Tibial nerve (tissue), 4 donors: ENCODE data around the gene TYRO3. TPM values are rescaled to one million over a fixed set of nuclear protein-coding genes. Genes with fewer than 3 reads are reported as not detected.

ENCODE experiments used
- DNase-seq, 2 donors: peaks; one replicate each; pipeline ENCODE4 v3.0.0-alpha.2; 2019; ENCODE audit warnings: low spot score in 2 of 2
- H3K27ac ChIP-seq, 4 donors: fragments of 200-600 bp; sonication (generic) in 3 of 4; one replicate each; pipeline ENCODE4 v1.5.1; 2017 to 2019; ENCODE audit warnings: mild to moderate bottlenecking in 1 of 4
- H3K27me3 ChIP-seq, 2 donors: fragments of 200-600 bp; sonication (generic) in 1 of 2; one replicate each; pipeline versions ENCODE4 v1.5.1 to v1.6.0; 2017 to 2019
- H3K36me3 ChIP-seq, 3 donors: fragments of 200-600 bp; sonication (generic); one replicate each; pipeline ENCODE4 v1.5.1; 2018 to 2019
- H3K4me1 ChIP-seq, 4 donors: fragments of 200-600 bp; sonication (generic) in 3 of 4; one replicate each; pipeline ENCODE4 v1.5.1; 2017 to 2019
- H3K4me3 ChIP-seq, 4 donors: fragments of 200-600 bp; sonication (generic) in 3 of 4; one replicate each; pipeline ENCODE4 v1.5.1; 2017 to 2019; ENCODE audit warnings: mild to moderate bottlenecking in 1 of 4, moderate library complexity in 1 of 4
- H3K9me3 ChIP-seq, 4 donors: fragments of 200-600 bp; sonication (generic) in 3 of 4; one replicate each; pipeline ENCODE4 v1.5.1; 2017 to 2019
- CTCF ChIP-seq, 5 experiments: fragments of 200-600 bp in 3 of 5; fragments of 450-650 bp in 2 of 5; sonication (generic) in 3 of 5; IDR thresholded peaks; one replicate each; pipeline ENCODE4 v1.5.1; 2016 to 2019; ENCODE audit warnings: antibody characterized with exemption in 5 of 5, mild to moderate bottlenecking in 3 of 5, moderate library complexity in 2 of 5
- EP300 ChIP-seq, 2 donors: sonication (generic); formaldehyde crosslinking; IDR thresholded peaks; one replicate each; pipeline ENCODE4 v1.6.1; 2017; ENCODE audit warnings: antibody characterized with exemption in 2 of 2, mild to moderate bottlenecking in 1 of 2
- POLR2A ChIP-seq, 2 donors: fragments of 450-650 bp; IDR thresholded peaks; one replicate each; pipeline ENCODE4 v1.6.1; 2017; ENCODE audit warnings: antibody characterized with exemption in 2 of 2, mild to moderate bottlenecking in 2 of 2, moderate library complexity in 2 of 2
- WGBS, 2 donors: methylation state at CpG; one replicate each; pipeline ENCODE4 v1.1.5; 2018; 5-methylcytosine and 5-hydroxymethylcytosine counted together
- total RNA-seq, 4 donors: library from RNA; depleted of rRNA; stranded (reverse); fragments of >200 nt; gene quantifications; one replicate each; pipeline ENCODE4 v1.1.0, GENCODE V29; 2016

TYRO3 gene
- total RNA-seq, 4 donors from 2014 or later, result 21.0 to 28.5 (median 23.9) TPM

GRCh38 chr15:41520636-41521035, 38.4 kb upstream of the TYRO3 start:
- WGBS, 2 donors, result 91 to 92% methylated on average over 15 to 17 of the region's 17 CpGs
- H3K27me3 ChIP-seq, result no peaks in the 10 kb centered on the region
- TF ChIP-seq EP300 (IDR thresholded peaks at IDR 0.05) (no peak), CTCF (IDR thresholded peaks at IDR 0.05) (no peak), POLR2A (IDR thresholded peaks at IDR 0.05) (no peak)
- no peak overlapping the region for H3K27ac ChIP-seq
- no peaks in the 10 kb centered on the region for H3K9me3 ChIP-seq
- H3K4me3 ChIP-seq, result no peak overlapping the region
- no peak for DNase-seq
- H3K4me1 ChIP-seq, result no peaks in the 10 kb centered on the region
- H3K36me3 ChIP-seq, result peaks cover 0 to 94% (median 0%) of the 10 kb centered on the region in 3 donors

- TF ChIP-seq CTCF (IDR thresholded peaks at IDR 0.05), result no peak
- TF ChIP-seq POLR2A (IDR thresholded peaks at IDR 0.05), result no peak
- no peak for TF ChIP-seq EP300 (IDR thresholded peaks at IDR 0.05)
- H3K4me1 ChIP-seq, result no peaks in the 10 kb centered on the region
- peaks cover 0 to 94% (median 0%) of the 10 kb centered on the region in 3 donors for H3K36me3 ChIP-seq
- no peak overlapping the region for H3K4me3 ChIP-seq
- WGBS, 2 donors, result 84 to 85% methylated on average over 9 of the region's 9 CpGs
- DNase-seq, result no peak
- H3K27me3 ChIP-seq, result no peaks in the 10 kb centered on the region
- no peak overlapping the region for H3K27ac ChIP-seq
- H3K9me3 ChIP-seq, result no peaks in the 10 kb centered on the region
Observed at GRCh38 chr15:41521614-41522013, 37.4 kb upstream of the TYRO3 start.

- H3K9me3 ChIP-seq, result no peaks in the 10 kb centered on the region
- no peaks in the 10 kb centered on the region for H3K27me3 ChIP-seq
- DNase-seq, result no peak
- H3K4me3 ChIP-seq, result no peak overlapping the region
- H3K4me1 ChIP-seq, result no peaks in the 10 kb centered on the region
- peaks cover 5 to 94% (median 10%) of the 10 kb centered on the region in 3 donors for H3K36me3 ChIP-seq
- H3K27ac ChIP-seq, result no peak overlapping the region
- WGBS, 2 donors, result 72 to 96% methylated on average over 2 to 4 of the region's 5 CpGs
- no peak for TF ChIP-seq EP300 (IDR thresholded peaks at IDR 0.05)
- TF ChIP-seq POLR2A (IDR thresholded peaks at IDR 0.05), result no peak
- TF ChIP-seq CTCF (IDR thresholded peaks at IDR 0.05), result no peak
Observed at GRCh38 chr15:41523097-41523496, 35.9 kb upstream of the TYRO3 start.

- Histone ChIP-seq H3K4me1 (no peaks in the 10 kb centered on the region), H3K4me3 (no peak overlapping the region), H3K36me3 (peaks cover 11 to 100% (median 37%) of the 10 kb centered on the region in 3 donors), H3K9me3 (no peaks in the 10 kb centered on the region), H3K27me3 (no peaks in the 10 kb centered on the region), H3K27ac (no peak overlapping the region)
- WGBS, 2 donors, result 75 to 77% methylated on average over 6 of the region's 6 CpGs
- no peak for TF ChIP-seq CTCF (IDR thresholded peaks at IDR 0.05)
- TF ChIP-seq POLR2A (IDR thresholded peaks at IDR 0.05), result no peak
- no peak for TF ChIP-seq EP300 (IDR thresholded peaks at IDR 0.05)
- DNase-seq, result no peak
Observed at GRCh38 chr15:41530363-41530956, 28.6 kb upstream of the TYRO3 start.

GRCh38 chr15:41535544-41535943, 23.5 kb upstream of the TYRO3 start:
- peaks cover 0 to 67% (median 12%) of the 10 kb centered on the region in 3 donors for H3K36me3 ChIP-seq
- H3K4me3 ChIP-seq, result no peak overlapping the region
- H3K9me3 ChIP-seq, result no peaks in the 10 kb centered on the region
- H3K27ac ChIP-seq, result no peak overlapping the region
- DNase-seq, result no peak
- TF ChIP-seq POLR2A (IDR thresholded peaks at IDR 0.05) (no peak), EP300 (IDR thresholded peaks at IDR 0.05) (no peak)
- no peaks in the 10 kb centered on the region for H3K4me1 ChIP-seq
- WGBS, 2 donors, result 90 to 94% methylated on average over 1 of the region's 1 CpG
- no peaks in the 10 kb centered on the region for H3K27me3 ChIP-seq
